ENCODE results near the gene PAMR1. TPM values are rescaled to one million over a fixed set of nuclear protein-coding genes. Genes with fewer than 3 reads are reported as not detected.

PAMR1 gene
- total RNA-seq, 4 donors from 2014 or later: 4.0 to 14.5 (median 7.4) TPM

- Histone ChIP-seq H3K4me3 (no peak overlapping the region), H3K9me3 (peaks cover 0 to 13% (median 5%) of the 10 kb centered on the region in 4 donors), H3K36me3 (no peaks in the 10 kb centered on the region), H3K27ac (replicated peaks in 1 of 4) (no peak overlapping the region), H3K27me3 (no peaks in the 10 kb centered on the region), H3K4me1 (peaks cover 5 to 17% (median 7%) of the 10 kb centered on the region in 4 donors)
- WGBS: 100% methylated on average over 2 of the region's 2 CpGs
- no peak for TF ChIP-seq CTCF (IDR thresholded peaks at IDR 0.05)
- TF ChIP-seq POLR2AphosphoS5 (IDR thresholded peaks at IDR 0.05): no peak
- TF ChIP-seq POLR2A (IDR thresholded peaks at IDR 0.05; ENCODE audit: low read depth): no peak
- no peak for TF ChIP-seq EP300 (IDR thresholded peaks at IDR 0.05)
- no peak for DNase-seq (ENCODE audit: extremely low spot score)
- intact Hi-C loops (cut with DNase I): no loop called here
Measured at GRCh38 chr11:35486934-35487333, 38.5 kb downstream of the PAMR1 start.

- 92% methylated on average over 2 of the region's 2 CpGs for WGBS
Measured at GRCh38 chr11:35486446-35486845, 39.0 kb downstream of the PAMR1 start.

GRCh38 chr11:35485656-35486322, 39.6 kb downstream of the PAMR1 start:
- intact Hi-C loops (cut with DNase I): no loop called here

More at GRCh38 chr11:35486446-35486845, 39.0 kb downstream of the PAMR1 start:
- H3K27ac ChIP-seq (replicated peaks in 1 of 4): no peak overlapping the region
- no peak overlapping the region for H3K4me3 ChIP-seq
- no peaks in the 10 kb centered on the region for H3K27me3 ChIP-seq
- peaks cover 5 to 17% (median 7%) of the 10 kb centered on the region in 4 donors for H3K4me1 ChIP-seq
- TF ChIP-seq POLR2A (IDR thresholded peaks at IDR 0.05; ENCODE audit: low read depth): no peak
- DNase-seq (ENCODE audit: extremely low spot score): no peak
- intact Hi-C loops (cut with DNase I): no loop called here
- H3K36me3 ChIP-seq: no peaks in the 10 kb centered on the region
- peaks cover 0 to 14% (median 5%) of the 10 kb centered on the region in 4 donors for H3K9me3 ChIP-seq

GRCh38 chr11:35484435-35484834, 41.0 kb downstream of the PAMR1 start:
- WGBS: 95% methylated on average over 6 of the region's 6 CpGs
- Histone ChIP-seq H3K9me3 (peaks cover 0 to 14% (median 5%) of the 10 kb centered on the region in 4 donors), H3K27ac (replicated peaks in 1 of 4) (no peak overlapping the region), H3K36me3 (no peaks in the 10 kb centered on the region), H3K4me3 (no peak overlapping the region), H3K27me3 (no peaks in the 10 kb centered on the region), H3K4me1 (peaks cover 5 to 17% (median 7%) of the 10 kb centered on the region in 4 donors)
- no peak for TF ChIP-seq POLR2AphosphoS5 (IDR thresholded peaks at IDR 0.05)
- TF ChIP-seq POLR2A (IDR thresholded peaks at IDR 0.05; ENCODE audit: low read depth): no peak
- TF ChIP-seq CTCF (IDR thresholded peaks at IDR 0.05): no peak
- no peak for TF ChIP-seq EP300 (IDR thresholded peaks at IDR 0.05)
- intact Hi-C loops (cut with DNase I): loop anchor here (5.0 kb wide), 1 partner anchor 897 kb away; no protein-coding TSS in a partner anchor
- DNase-seq (ENCODE audit: extremely low spot score): no peak

More at GRCh38 chr11:35485656-35486322, 39.6 kb downstream of the PAMR1 start:
- peaks cover 5 to 17% (median 7%) of the 10 kb centered on the region in 4 donors for H3K4me1 ChIP-seq
- H3K27ac ChIP-seq (replicated peaks in 1 of 4): no peak overlapping the region
- no peak overlapping the region for H3K4me3 ChIP-seq
- no peaks in the 10 kb centered on the region for H3K36me3 ChIP-seq
- 14% methylated on average over 12 of the region's 12 CpGs for WGBS
- no peaks in the 10 kb centered on the region for H3K27me3 ChIP-seq
- TF ChIP-seq POLR2AphosphoS5 (IDR thresholded peaks at IDR 0.05): peak in 1 of 2 donors; percentile 21
- TF ChIP-seq EP300 (IDR thresholded peaks at IDR 0.05): no peak
- peak in 2 of 3 experiments; percentile 85 to 92 for TF ChIP-seq CTCF (IDR thresholded peaks at IDR 0.05)
- DNase-seq (ENCODE audit: extremely low spot score): peak; percentile 95
- H3K9me3 ChIP-seq: peaks cover 0 to 14% (median 5%) of the 10 kb centered on the region in 4 donors

GRCh38 chr11:35483131-35483820, 42.1 kb downstream of the PAMR1 start:
- intact Hi-C loops (cut with DNase I): loop anchor here (5.0 kb wide), 1 partner anchor 896 kb away; no protein-coding TSS in a partner anchor
- DNase-seq (ENCODE audit: extremely low spot score): no peak
- no peak overlapping the region for H3K4me3 ChIP-seq
- TF ChIP-seq EP300 (IDR thresholded peaks at IDR 0.05) (no peak), CTCF (IDR thresholded peaks at IDR 0.05) (no peak), POLR2AphosphoS5 (IDR thresholded peaks at IDR 0.05) (no peak)
- H3K27me3 ChIP-seq: no peaks in the 10 kb centered on the region
- WGBS: 98% methylated on average over 3 of the region's 3 CpGs
- no peaks in the 10 kb centered on the region for H3K36me3 ChIP-seq
- H3K4me1 ChIP-seq: peaks cover 4 to 17% (median 7%) of the 10 kb centered on the region in 4 donors
- peaks cover 0 to 14% (median 5%) of the 10 kb centered on the region in 4 donors for H3K9me3 ChIP-seq
- no peak overlapping the region for H3K27ac ChIP-seq (replicated peaks in 1 of 4)

All from esophagus muscularis mucosa (tissue), 4 donors.